Fibroblast of villous mesenchyme (primary cell): ENCODE results near the gene ZNF695. TPM values are rescaled to one million over a fixed set of nuclear protein-coding genes. Genes with fewer than 3 reads are reported as not detected.
"Not testable (repeated sequence)": the region's sequence is repeated elsewhere in the genome, so short reads cannot be mapped to it uniquely, and the experiment has no call there.

Experiments
- DNase-seq: peaks from one replicate; pipeline ENCODE4 v3.0.0-alpha.2; 2010; ENCODE audit warnings: low read depth
- H3K4me3 ChIP-seq: 2 replicates; pipeline ENCODE4 v1.5.1; 2011; ENCODE audit warnings: low read depth, mild to moderate bottlenecking, low read length
- CTCF ChIP-seq: IDR thresholded peaks from 2 replicates; pipeline ENCODE4 v1.5.1; 2012; ENCODE audit warnings: low read depth, mild to moderate bottlenecking, low read length; ENCODE audit not compliant: insufficient read depth
- total RNA-seq: library from RNA; depleted of rRNA; stranded (reverse); fragments of >200 nt; gene quantifications from 2 replicates; pipeline ENCODE4 v1.2.3, GENCODE V29; 2012

The ZNF695 gene
- total RNA-seq, 1 donor: 2.6 TPM

- no peak for TF ChIP-seq CTCF
- H3K4me3 ChIP-seq: no peak overlapping the region
- DNase-seq: no peak
Observed at GRCh38 chr1:247037511-247038320, 29.9 kb upstream of the ZNF695 start.

GRCh38 chr1:247032306-247032705 lies 24.4 kb upstream of the ZNF695 start:
- H3K4me3 ChIP-seq, DNase-seq: not testable (repeated sequence)

- not testable (repeated sequence) for H3K4me3 ChIP-seq, DNase-seq
Observed at GRCh38 chr1:247024658-247025057, 16.8 kb upstream of the ZNF695 start.

- DNase-seq: no peak
- H3K4me3 ChIP-seq: no peak overlapping the region
- no peak for TF ChIP-seq CTCF
Observed at GRCh38 chr1:247013391-247013790, 5.5 kb upstream of the ZNF695 start.

GRCh38 chr1:247008406-247008799 lies 546 bp upstream of the ZNF695 start:
- DNase-seq: no peak
- no peak for TF ChIP-seq CTCF
- peak overlapping the region; percentile 70 for H3K4me3 ChIP-seq

GRCh38 chr1:247004081-247004480 lies 3.8 kb downstream of the ZNF695 start:
- not testable (repeated sequence) for DNase-seq, H3K4me3 ChIP-seq

- no peak for DNase-seq
- H3K4me3 ChIP-seq: no peak overlapping the region
- TF ChIP-seq CTCF: no peak
Observed at GRCh38 chr1:246989901-246990300, 18.0 kb downstream of the ZNF695 start.

GRCh38 chr1:246988316-246988715 lies 19.5 kb downstream of the ZNF695 start:
- TF ChIP-seq CTCF: no peak
- no peak for DNase-seq
- H3K4me3 ChIP-seq: no peak overlapping the region
